Skeletal muscle satellite cell (primary cell): ENCODE data around the gene OR6T1.

Experiments used
- H3K27me3 ChIP-seq: 2 replicates; pipeline ENCODE4 v1.7.0; 2013; ENCODE audit warnings: low read length; ENCODE audit not compliant: control insufficient read depth, insufficient read depth
- H3K36me3 ChIP-seq: 2 replicates; pipeline ENCODE4 v1.7.0; 2013; ENCODE audit warnings: mild to moderate bottlenecking, control low read depth, low read length; ENCODE audit not compliant: insufficient read depth
- H3K4me1 ChIP-seq: 2 replicates; pipeline ENCODE4 v1.7.0; 2013; ENCODE audit warnings: low read length; ENCODE audit not compliant: control insufficient read depth, insufficient read depth
- H3K4me2 ChIP-seq: 2 replicates; pipeline ENCODE4 v1.7.0; 2013; ENCODE audit warnings: mild to moderate bottlenecking, low read length
- H3K4me3 ChIP-seq: 2 replicates; pipeline ENCODE4 v1.7.0; 2013; ENCODE audit warnings: low read length
- H3K9ac ChIP-seq: 2 replicates; pipeline ENCODE4 v1.7.0; 2013; ENCODE audit warnings: mild to moderate bottlenecking, low read depth, low read length, moderate library complexity
- H3K9me3 ChIP-seq: replicated peaks from 2 replicates; pipeline ENCODE4 v1.7.0; 2013; ENCODE audit warnings: mild to moderate bottlenecking, control low read depth, low read length

Gene OR6T1

GRCh38 chr11:123905826-123906225 is 37.8 kb downstream of the OR6T1 start:
- Histone ChIP-seq H3K9me3 (no peaks in the 10 kb centered on the region), H3K27me3 (no peaks in the 10 kb centered on the region), H3K36me3 (no peaks in the 10 kb centered on the region), H3K9ac (no peak overlapping the region), H3K4me2 (no peak overlapping the region), H3K4me1 (no peaks in the 10 kb centered on the region), H3K4me3 (no peak overlapping the region)

GRCh38 chr11:123904932-123905331 is 38.7 kb downstream of the OR6T1 start:
- Histone ChIP-seq H3K36me3 (no peaks in the 10 kb centered on the region), H3K27me3 (no peaks in the 10 kb centered on the region), H3K9ac (no peak overlapping the region), H3K4me1 (no peaks in the 10 kb centered on the region), H3K4me2 (no peak overlapping the region), H3K9me3 (no peaks in the 10 kb centered on the region), H3K4me3 (no peak overlapping the region)

- no peak overlapping the region for H3K4me2 ChIP-seq
- H3K9me3 ChIP-seq: no peaks in the 10 kb centered on the region
- no peaks in the 10 kb centered on the region for H3K4me1 ChIP-seq
- H3K4me3 ChIP-seq: no peak overlapping the region
- no peaks in the 10 kb centered on the region for H3K27me3 ChIP-seq
- H3K36me3 ChIP-seq: no peaks in the 10 kb centered on the region
- no peak overlapping the region for H3K9ac ChIP-seq
Observed at GRCh38 chr11:123903932-123904331, 39.7 kb downstream of the OR6T1 start.

- H3K4me1 ChIP-seq: no peaks in the 10 kb centered on the region
- H3K36me3 ChIP-seq: no peaks in the 10 kb centered on the region
- H3K4me2 ChIP-seq: no peak within 1 kb of the TSS
- H3K9ac ChIP-seq: no peak within 1 kb of the TSS
- H3K4me3 ChIP-seq: no peak within 1 kb of the TSS
- no peaks in the 10 kb centered on the region for H3K9me3 ChIP-seq
- no peaks in the 10 kb centered on the region for H3K27me3 ChIP-seq
Observed at GRCh38 chr11:123901867-123902266, 41.8 kb downstream of the OR6T1 start, which contains the start of gene OR8D4. Gene OR8D4, plus strand, starts transcription at chr11:123902167. Its CDS starts 4,265 bp downstream, at chr11:123906432.

GRCh38 chr11:123899792-123900191 is 43.8 kb downstream of the OR6T1 start:
- H3K4me1 ChIP-seq: no peaks in the 10 kb centered on the region
- no peaks in the 10 kb centered on the region for H3K36me3 ChIP-seq
- no peaks in the 10 kb centered on the region for H3K27me3 ChIP-seq
- H3K9me3 ChIP-seq: no peaks in the 10 kb centered on the region
- H3K4me3 ChIP-seq: no peak overlapping the region
- no peak overlapping the region for H3K4me2 ChIP-seq
- H3K9ac ChIP-seq: no peak overlapping the region
